Bronchial epithelial cell (primary cell): ENCODE measurements around the gene FBXO39. TPM values are rescaled to one million over a fixed set of nuclear protein-coding genes. Genes with fewer than 3 reads are reported as not detected.

Experiments
- DNase-seq: peaks from one replicate; pipeline ENCODE4 v3.0.0-alpha.2; 2010; ENCODE audit warnings: low read depth
- FAIRE-seq: peaks from 2 replicates; lab custom pipeline; 2011; peaks lifted over from hg19 to GRCh38; lab: Jason Lieb, UNC
- H3K27me3 ChIP-seq: 2 replicates; pipeline ENCODE4 v1.5.1; 2011; ENCODE audit warnings: low read length; ENCODE audit not compliant: control insufficient read depth, insufficient read depth
- H3K36me3 ChIP-seq: 2 replicates; pipeline ENCODE4 v1.5.1; 2011; ENCODE audit warnings: low read length; ENCODE audit not compliant: control insufficient read depth, insufficient read depth
- H3K4me3 ChIP-seq: 2 replicates; pipeline ENCODE4 v1.5.1; 2011; ENCODE audit warnings: mild to moderate bottlenecking, low read depth, low read length, control low read depth
- CTCF ChIP-seq: IDR thresholded peaks from 2 replicates; pipeline ENCODE4 v1.5.1; 2011; ENCODE audit warnings: mild to moderate bottlenecking, moderate library complexity, low read length, control low read depth, inconsistent platforms; ENCODE audit not compliant: insufficient read depth, severe bottlenecking
- total RNA-seq: library from RNA; depleted of rRNA; stranded (reverse); fragments of >200 nt; gene quantifications from 2 replicates; pipeline ENCODE4 v1.2.1, GENCODE V29; 2014

The FBXO39 gene
- total RNA-seq, 1 donor from 2014 or later = not detected

GRCh38 chr17:6823011-6823442 lies 47.0 kb downstream of the FBXO39 start:
- DNase-seq = peak; percentile 81
- Histone ChIP-seq H3K27me3 (no peaks in the 10 kb centered on the region), H3K4me3 (no peak overlapping the region), H3K36me3 (no peaks in the 10 kb centered on the region)
- TF ChIP-seq CTCF = no peak
- peak; percentile 81 for FAIRE-seq

- no peak for DNase-seq
- no peak for TF ChIP-seq CTCF
- Histone ChIP-seq H3K36me3 (no peaks in the 10 kb centered on the region), H3K4me3 (no peak overlapping the region), H3K27me3 (peaks cover 4% of the 10 kb centered on the region)
- FAIRE-seq = no peak
Measured at GRCh38 chr17:6830383-6830986, 54.5 kb downstream of the FBXO39 start.

GRCh38 chr17:6831661-6832263 lies 55.7 kb downstream of the FBXO39 start, which contains the start of gene TEKT1:
TEKT1 (minus strand) TSS chr17:6831729; CDS start chr17:6830376, 1,353 bp downstream.
- Histone ChIP-seq H3K36me3 (no peaks in the 10 kb centered on the region), H3K4me3 (peak within 1 kb of the TSS; percentile 38), H3K27me3 (peaks cover 5% of the 10 kb centered on the region)
- no peak for TF ChIP-seq CTCF
- DNase-seq (peak; percentile 78), FAIRE-seq (no peak)

Other genes starting within 250 kb of the FBXO39 start
- gene PITPNM3, start 219.7 kb upstream of the FBXO39 start, total RNA-seq = 25.0 and 42.9 TPM in 2 replicates
- gene KIAA0753, start 135.5 kb upstream of the FBXO39 start, total RNA-seq = 6.6 and 9.2 TPM in 2 replicates
- 222 and 317 TPM in 2 replicates for gene TXNDC17, start 135.2 kb upstream of the FBXO39 start, total RNA-seq
- 11.1 and 11.6 TPM in 2 replicates for gene MED31, start 124.6 kb upstream of the FBXO39 start, total RNA-seq
- 0.13 and 0.53 TPM in 2 replicates for gene C17orf100, start 124.5 kb upstream of the FBXO39 start, total RNA-seq
- gene SLC13A5, start 62.8 kb upstream of the FBXO39 start, total RNA-seq = 0.38 and 0.53 TPM in 2 replicates
- under 0.01 and 0.53 TPM in 2 replicates for gene XAF1, start 20.2 kb upstream of the FBXO39 start, total RNA-seq
- not detected in 2 replicates for gene TEKT1, start 55.5 kb downstream of the FBXO39 start, total RNA-seq
- gene ALOX12, start 219.8 kb downstream of the FBXO39 start, total RNA-seq = 0.26 and 1.2 TPM in 2 replicates
- 5.3 and 25.5 TPM in 2 replicates for gene RNASEK, start 236.4 kb downstream of the FBXO39 start, total RNA-seq
- not detected in 2 replicates for gene BCL6B, start 246.8 kb downstream of the FBXO39 start, total RNA-seq